ENCODE results near the gene ENKD1.

The ENKD1 gene

GRCh38 chr16:67668495-67669157 lies 2.1 kb upstream of the ENKD1 start:
- no peak overlapping the region for H3K4me3 ChIP-seq (ENCODE audit: low read depth, low read length)
- DNase-seq (ENCODE audit: low read depth), result no peak
- TF ChIP-seq CTCF (IDR thresholded peaks at IDR 0.05; ENCODE audit: insufficient read depth, low read depth, low read length, missing control alignments), result peak; percentile 38

GRCh38 chr16:67667817-67668494 lies 1.4 kb upstream of the ENKD1 start:
- H3K4me3 ChIP-seq (ENCODE audit: low read depth, low read length), result peak overlapping the region; percentile 69; the same call in 1 of the 2 replicates
- DNase-seq (ENCODE audit: low read depth), result peak; percentile 95

GRCh38 chr16:67667453-67667816 lies 885 bp upstream of the ENKD1 start:
- TF ChIP-seq CTCF (IDR thresholded peaks at IDR 0.05; ENCODE audit: insufficient read depth, low read depth, low read length, missing control alignments), result no peak
- no peak for DNase-seq (ENCODE audit: low read depth)
- H3K4me3 ChIP-seq (ENCODE audit: low read depth, low read length), result peak overlapping the region; percentile 69

More at GRCh38 chr16:67667817-67668494, 1.4 kb upstream of the ENKD1 start:
- peak; percentile 89 for TF ChIP-seq CTCF (IDR thresholded peaks at IDR 0.05; ENCODE audit: insufficient read depth, low read depth, low read length, missing control alignments)

GRCh38 chr16:67666032-67666551 lies 458 bp downstream of the ENKD1 start:
- no peak for TF ChIP-seq CTCF (IDR thresholded peaks at IDR 0.05; ENCODE audit: insufficient read depth, low read depth, low read length, missing control alignments)
- DNase-seq (ENCODE audit: low read depth), result no peak

GRCh38 chr16:67665598-67665997 lies 952 bp downstream of the ENKD1 start:
- TF ChIP-seq CTCF (IDR thresholded peaks at IDR 0.05; ENCODE audit: insufficient read depth, low read depth, low read length, missing control alignments), result no peak
- H3K4me3 ChIP-seq (ENCODE audit: low read depth, low read length), result peak overlapping the region; percentile 69
- DNase-seq (ENCODE audit: low read depth), result no peak

More at GRCh38 chr16:67666032-67666551, 458 bp downstream of the ENKD1 start:
- H3K4me3 ChIP-seq (ENCODE audit: low read depth, low read length), result peak overlapping the region; percentile 69

- TF ChIP-seq CTCF (IDR thresholded peaks at IDR 0.05; ENCODE audit: insufficient read depth, low read depth, low read length, missing control alignments), result no peak
- DNase-seq (ENCODE audit: low read depth), result no peak
- H3K4me3 ChIP-seq (ENCODE audit: low read depth, low read length), result no peak overlapping the region
These were observed 1.7 kb downstream of the ENKD1 start for GRCh38 chr16:67664871-67665270.
